Stimulated activated CD8-positive, alpha-beta memory T cell treated with anti-CD3 and anti-CD28 coated beads, Interleukin-15, amount 100 ng/mL, for 4 hours (primary cell): ENCODE data around the gene PRKCE.
A peak's percentile ranks its signal among the peaks of the same experiment; 100 is the strongest.

ENCODE experiments used
- DNase-seq, 2 donors: peaks; one replicate each; pipeline ENCODE4 v3.0.0-alpha.2; 2020; ENCODE audit warnings: low read depth in 2 of 2

Gene PRKCE

DNA sequence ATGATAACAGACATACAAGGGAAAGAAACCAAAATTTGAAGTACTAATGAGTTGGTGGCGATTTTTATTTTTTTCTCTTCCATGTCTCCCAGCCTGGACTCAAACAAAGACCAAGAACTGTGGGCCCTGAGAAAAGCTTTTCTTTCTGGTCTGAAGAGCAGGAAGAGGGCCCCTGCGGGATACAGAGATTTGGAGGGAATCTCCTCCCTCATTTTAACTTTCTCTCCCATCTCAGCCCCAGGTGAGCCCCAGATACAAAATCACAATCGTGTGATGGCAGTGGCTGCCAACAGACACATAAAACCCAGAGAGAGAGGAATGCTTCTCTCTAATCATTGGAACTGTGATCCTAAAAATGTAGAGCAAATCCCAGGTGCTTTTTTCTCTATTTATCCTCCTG, 19.5 kb upstream of the PRKCE start:
- DNase-seq = no peak

DNA sequence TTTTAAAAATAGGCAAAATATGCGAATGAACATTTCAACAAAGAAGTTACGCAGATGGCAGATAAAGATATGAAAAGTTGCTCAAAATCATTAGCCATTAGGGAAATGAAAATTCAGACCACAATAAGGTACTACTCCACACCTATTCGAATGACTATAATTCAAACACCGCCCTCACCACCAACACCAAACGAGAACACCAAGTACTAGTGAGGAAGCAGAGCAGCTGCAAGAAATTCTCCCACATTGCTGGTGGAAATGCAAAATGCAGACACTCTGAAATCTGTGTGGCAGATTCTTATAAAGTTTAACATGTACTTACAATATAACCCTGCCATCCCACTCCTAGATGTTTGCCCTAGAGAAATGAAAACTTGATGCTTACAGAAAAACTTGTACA, 17.3 kb upstream of the PRKCE start:
- DNase-seq = no peak

DNA sequence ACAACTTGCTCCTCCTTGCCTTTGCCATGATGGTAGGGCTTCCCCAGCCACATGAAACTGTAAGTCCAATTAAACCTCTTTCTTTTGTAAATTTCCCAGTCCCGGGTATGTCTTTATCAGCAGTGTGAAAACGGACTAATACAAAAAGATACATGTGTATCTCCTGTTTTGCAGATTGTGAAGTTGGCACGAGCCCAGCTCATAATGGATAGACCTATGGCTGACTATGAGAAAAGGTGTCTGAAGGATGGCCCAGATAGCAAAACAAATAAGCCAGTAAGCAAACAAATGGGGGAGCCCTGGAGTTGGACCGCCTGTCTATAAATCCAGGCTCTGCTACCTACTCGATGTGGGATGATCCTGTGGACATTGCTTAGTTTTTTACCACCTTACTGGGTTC, 15.5 kb upstream of the PRKCE start:
- DNase-seq = no peak

DNA sequence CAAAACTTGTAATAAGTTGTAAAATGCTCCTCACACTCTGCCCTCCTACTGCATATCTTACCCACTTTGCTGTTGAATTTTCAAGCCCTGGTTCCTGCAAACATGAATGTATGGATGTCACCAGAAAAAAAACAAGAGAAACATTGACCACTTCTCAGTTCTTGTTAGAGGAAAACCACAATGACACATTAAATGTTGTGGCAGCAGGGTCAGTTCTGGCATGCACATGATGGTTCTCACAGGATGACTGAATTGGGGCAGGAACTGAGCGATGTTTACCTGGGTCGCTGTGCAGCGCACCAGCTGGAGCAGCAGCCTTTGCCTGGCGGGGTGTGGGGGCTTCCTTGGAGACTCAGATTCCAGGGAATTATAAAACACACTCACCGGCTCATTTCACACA, 14.0 kb upstream of the PRKCE start:
- DNase-seq = no peak

DNA sequence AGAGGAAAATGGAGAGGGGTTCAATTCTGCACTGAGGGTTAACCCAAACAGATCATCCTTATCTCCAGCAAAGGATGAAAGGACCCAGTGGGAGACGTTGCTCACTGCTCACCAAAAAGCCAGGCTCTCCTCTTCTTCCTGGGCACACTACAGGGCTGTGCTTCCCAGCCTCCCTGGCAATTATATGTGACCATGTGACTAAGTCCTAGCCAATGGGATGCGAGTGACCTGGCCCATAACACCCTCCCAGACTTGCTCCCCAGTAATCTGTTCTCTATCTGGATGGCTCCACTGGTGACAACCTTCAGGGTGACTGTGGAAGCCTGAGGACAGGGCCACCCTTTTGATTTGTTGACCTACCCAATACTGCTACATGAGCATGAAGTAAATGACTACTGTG, 10.9 kb upstream of the PRKCE start:
- no peak for DNase-seq

DNA sequence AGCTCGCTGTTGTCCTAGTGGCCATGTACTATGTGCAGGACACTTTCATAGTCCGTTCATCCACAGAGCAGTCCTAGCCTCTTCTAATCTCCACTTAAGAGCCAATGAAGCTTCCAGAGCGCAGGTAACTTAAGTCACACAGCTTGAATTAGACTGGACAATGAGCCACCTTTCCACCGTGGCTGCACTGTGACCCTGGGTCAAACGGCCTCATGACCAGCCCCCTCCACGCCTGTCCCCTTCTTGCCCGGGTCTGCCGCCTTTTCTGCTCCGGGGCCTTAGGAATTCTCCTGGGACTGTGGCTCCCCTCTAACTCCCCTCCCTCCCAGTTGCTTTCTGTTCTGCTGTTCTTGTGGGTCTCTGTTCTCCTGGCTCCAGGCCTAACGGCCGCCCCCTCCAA, 8.4 kb upstream of the PRKCE start:
- DNase-seq = no peak

DNA sequence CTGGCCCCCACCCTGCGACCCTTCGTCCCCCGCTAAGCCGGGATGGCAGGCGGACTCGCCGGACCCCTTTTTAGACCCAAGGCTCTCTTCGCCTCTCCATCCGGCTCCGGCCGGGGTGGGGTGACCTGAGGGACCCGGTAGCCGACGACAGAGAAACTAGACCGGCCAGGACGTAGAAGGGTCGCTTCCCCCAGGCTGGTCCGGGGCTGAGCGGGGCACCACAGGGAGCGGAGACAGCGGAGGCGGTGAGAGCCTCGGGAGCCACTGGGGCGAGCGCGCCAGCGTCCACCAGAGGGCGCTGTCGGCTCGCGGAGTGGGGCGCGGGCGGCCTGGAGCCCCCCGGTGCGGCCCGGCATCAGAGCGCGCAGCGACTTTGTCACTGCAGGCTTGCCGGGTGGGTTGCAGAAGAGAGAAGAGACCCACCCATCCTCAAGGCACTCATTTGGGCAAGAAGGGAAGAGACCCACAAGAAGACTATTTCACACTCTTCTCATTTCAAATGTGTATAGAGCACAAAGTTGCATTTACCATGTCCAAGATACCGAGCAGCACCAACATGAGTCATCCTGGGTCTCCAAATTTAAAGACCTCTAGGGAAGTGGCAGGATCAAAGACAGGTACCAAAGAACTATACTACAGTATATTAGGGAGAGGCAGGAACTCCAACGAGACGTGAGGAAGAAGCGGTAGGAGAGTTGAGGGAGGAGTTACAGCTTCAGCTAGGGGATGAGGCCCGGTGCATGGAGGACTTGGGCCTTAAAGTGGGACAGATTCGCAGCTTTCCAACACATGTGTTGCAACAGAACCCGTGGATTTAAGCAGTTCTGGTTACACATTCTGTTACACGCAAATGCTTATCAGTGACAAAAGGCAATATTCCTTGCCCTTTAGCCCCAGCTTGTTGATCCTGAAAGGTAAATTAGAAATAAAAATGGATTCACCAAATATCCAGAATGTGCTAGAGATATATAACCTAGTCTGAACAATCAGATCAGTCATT, 7.6 kb upstream of the PRKCE start:
- DNase-seq = peak; percentile 12 to 45

DNA sequence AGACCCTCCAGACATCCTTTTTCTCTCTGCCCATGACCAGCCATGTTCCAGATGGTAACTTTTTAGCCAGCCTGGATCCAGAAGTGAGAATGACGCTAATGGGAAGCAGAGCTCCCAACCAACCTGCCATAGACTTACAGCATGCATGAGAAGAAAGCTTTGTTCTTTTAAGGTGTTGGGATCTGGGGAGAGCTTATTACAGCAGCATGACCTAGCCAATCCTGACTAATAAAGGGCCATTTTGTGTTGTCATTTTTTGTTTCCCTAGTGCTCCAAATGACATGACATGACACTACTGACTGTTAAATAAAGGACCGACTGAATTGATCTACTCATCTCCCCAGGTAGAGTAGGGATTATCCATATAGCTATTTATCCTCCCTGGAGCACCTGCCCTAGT, 5.2 kb upstream of the PRKCE start:
- no peak for DNase-seq

DNA sequence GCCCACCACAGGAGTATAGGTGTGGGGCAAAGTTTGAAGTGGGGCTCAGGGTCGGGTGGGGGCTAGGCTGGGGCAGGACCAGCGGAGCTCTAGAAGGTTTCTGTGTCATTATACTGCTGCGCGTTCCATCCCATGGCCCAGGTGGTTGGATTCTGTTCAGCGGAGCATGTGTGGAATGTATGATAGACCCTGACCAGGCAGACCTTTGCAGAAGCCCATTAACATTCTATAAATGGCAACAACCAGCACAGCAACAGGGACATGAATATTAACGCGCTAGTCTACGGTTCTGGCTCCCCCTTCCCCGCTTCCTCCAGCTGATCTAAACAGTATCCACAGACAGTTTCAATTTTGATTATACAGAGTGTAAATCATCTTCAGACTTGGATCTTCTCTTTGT, 4.1 kb upstream of the PRKCE start:
- no peak for DNase-seq

DNA sequence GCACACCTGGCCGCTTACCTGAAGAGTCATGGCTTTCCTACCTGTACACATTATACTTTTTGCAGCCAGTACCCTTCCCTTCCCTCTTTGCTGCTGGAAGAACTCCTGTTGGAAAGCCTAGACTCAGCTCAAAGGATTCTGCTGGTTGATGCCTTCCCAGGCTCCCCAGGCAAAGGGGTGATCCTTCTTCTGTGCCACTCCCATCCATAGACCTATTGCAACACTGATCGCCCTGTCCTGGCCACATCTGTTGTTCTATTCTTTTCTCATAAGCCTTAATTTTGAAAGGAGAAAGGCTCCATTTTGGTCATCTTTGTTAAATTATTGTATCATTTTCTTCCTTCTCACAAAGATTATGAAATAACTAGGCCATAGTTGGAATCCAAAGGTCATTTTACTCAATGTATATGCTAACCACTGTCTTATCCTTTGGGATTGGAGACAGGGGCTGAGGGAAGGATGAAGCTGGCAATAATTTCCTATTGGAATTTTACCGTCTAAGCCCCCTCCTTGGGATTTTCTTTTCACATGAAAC, 3.4 kb upstream of the PRKCE start:
- DNase-seq = no peak

DNA sequence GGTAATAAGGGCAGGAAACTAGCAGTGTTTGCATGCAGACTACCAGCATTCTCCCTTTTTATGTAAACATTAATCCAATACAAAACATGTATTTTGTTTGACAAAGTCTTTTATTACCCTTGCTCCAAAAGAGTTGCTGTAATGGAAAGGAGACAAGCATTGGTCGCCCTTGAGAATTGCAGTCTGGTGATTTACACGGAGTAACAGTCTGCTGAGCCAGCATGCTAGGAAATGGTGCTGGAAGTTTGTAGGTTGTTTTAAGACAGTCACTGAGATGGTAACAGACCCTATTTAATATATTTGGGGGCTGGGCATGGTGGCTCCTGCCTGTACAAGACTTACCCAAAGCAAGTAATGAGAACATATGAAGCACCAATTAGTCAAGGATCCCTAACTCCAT, 2.8 kb upstream of the PRKCE start:
- no peak for DNase-seq

DNA sequence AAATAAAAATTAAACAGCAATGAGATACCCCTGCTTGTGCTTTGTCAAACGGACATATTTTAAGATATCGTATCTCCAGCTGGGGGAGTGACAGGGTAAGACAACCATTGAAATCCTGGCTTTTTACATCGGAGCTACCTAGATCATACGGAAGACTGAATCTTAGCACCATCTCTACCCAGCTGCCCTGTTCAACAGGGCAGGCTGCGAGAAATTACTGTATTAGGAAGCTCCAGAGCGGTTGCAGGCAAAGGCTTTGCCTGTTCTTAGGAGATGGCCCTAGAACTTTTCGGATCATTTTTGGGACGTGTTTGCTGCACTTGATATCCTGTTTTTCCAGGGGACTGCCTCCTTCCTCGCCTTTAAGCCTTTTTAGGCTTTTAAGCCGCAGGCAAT, 2.0 kb upstream of the PRKCE start:
- no peak for DNase-seq

DNA sequence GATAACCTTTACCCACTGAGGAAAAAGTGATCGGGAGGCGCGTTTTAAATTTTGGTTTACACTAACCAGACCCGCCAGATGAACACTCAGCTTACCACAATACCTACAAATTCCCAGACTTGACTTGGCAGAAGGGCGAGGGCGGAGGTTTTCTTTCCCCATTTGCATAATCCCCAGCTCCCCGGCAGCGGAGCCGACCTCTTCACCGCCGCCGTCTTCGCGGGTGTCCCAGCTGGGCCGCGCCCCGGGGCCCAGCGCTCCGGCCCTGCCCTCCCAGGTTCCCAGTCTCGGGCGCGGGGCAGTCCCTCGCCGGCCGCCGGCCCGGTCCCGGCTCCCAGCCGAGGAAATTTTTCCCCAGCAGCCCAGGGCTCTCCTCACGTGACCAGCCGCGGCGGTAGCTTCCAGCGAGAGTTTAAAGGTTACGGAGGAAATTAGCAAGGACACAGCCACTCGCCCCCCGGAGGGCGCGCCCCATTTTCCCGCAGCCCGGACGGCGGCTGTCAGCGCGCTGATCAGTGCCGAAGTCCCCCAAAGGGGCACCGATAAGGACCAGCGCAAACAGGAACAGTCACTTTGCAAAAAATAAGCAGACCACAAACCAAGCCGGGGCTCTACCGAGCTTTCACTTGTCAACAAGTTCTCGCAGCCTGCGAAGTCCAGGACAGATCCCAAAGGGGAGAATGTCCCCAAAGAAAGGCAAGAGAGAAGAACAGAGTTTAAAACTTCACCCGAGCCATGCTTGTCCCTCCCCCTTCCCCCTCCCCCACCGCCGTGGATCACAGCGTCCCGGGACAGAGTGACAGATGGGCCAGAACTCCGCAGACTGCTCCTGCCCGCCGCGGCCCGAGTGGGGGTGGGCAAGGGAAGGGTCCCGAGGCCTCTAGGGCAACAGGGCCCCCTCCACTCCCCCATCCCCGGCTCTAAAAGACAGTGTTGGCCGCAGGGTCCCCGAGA, 1.3 kb upstream of the PRKCE start:
- peak; percentile 13 to 29 for DNase-seq

DNA sequence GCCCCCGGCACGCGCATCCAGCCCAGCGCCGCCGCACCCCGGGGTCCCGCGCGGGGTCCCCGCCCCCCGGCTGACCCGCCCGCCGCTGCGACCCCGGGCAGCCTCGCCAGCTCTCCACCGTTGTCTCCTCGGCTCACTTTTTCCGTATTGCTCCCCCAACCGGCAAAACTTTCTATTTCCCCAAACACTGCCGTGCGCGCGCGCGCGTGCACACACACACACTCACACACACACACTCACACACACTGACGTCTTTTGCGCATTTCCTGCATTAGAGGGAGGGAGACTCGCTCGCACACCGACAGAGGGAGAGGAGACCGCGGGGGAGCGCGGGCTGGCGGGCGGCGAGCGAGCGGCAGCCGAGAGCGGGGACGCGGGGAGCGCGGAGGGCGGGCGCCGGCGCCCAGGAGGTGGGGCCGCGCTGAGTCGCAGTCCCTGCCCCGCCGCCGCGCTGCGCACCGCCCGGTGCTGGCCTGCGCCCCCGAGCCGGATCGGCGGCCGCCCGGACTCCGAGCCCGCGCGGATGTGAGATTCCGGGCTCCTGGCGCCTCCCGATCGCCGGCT, 542 bp upstream of the PRKCE start:
- DNase-seq = peak; percentile 85 to 89

DNA sequence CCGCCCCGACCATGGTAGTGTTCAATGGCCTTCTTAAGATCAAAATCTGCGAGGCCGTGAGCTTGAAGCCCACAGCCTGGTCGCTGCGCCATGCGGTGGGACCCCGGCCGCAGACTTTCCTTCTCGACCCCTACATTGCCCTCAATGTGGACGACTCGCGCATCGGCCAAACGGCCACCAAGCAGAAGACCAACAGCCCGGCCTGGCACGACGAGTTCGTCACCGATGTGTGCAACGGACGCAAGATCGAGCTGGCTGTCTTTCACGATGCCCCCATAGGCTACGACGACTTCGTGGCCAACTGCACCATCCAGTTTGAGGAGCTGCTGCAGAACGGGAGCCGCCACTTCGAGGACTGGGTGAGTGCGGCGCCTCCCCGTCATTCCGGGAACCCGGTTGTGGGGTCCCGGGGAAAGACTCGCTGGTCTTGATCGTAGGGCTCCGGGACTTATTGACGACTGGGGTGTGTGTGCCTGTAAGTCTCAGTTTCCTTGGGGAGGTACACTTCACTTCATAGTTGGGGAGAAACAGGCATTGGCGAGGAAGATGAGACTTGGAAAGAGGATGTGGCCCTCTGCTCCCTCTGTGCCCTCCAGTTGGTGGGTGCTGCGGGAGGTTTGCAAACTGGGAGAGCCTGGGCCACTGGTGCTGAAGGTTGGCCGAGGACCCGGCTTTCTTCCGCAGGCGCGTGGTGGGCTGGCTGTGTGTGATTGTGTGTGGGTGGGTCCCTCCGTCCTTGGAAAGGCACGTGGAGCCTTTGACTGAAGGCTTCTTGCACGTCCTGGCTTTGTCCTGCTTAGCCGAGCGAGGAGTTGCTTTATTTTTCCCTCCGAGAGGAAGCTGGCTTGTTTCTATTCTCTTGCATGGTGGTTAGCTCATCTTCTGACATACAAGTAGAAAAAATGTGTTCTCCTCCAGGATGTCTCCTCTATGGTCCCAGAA, 886 bp downstream of the PRKCE start:
- peak in 1 of 2 donors; percentile 5 for DNase-seq

DNA sequence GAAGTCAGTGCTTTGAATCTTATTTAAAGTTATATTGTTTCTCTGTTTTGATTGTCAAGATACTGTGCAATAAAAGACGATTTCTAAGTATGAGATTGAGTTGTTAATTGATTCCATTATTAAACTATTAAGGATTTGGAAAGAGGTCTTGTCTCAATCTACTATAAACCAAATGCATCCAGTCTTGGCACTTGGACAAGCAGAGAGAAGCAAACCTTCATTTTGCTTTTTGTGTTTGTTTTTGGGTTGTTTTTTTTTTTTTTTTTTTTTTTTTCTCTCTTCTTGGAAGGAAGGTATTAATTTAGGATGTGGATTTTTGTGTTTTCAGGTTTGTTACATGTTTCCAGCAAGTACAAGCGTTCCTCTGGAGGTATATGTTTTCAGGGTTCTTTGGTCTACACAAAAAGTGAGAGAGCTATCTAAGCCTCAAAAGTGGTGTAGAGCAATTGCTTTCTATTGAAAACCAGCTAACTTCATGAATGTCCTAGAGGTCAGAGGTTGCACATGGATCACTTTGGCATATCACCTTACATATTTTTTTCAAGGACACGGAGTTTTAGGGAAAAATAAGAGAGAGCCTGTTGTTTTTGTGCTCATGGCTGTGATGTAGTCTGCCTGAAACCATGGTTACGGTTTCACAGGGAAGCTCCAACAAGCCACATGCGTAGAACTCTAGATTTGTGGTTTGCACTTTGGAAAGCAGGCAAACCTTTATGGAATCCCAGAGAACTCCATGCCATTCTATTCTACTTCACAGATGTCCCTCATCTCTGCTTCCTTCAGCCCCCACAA, 1.8 kb downstream of the PRKCE start:
- no peak for DNase-seq

DNA sequence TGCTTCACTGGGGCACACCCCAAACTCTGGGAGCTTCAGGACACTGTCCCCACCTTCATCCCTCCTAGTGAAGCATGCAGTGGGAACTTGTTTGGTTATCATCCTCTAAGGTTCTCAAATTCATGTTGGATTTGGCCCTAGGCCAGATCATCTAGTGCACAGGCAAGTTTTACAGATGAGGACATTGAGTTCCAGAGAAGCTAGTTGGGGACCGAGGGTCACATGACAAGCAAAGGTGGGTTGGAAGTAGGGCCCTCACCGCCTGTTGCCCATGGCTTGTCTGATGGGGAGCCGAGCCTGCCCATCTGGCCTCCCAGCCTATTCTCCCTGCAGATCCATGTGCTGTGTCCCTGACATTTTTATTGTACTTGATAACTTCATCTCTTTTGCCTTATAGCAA, 2.8 kb downstream of the PRKCE start:
- DNase-seq = no peak

DNA sequence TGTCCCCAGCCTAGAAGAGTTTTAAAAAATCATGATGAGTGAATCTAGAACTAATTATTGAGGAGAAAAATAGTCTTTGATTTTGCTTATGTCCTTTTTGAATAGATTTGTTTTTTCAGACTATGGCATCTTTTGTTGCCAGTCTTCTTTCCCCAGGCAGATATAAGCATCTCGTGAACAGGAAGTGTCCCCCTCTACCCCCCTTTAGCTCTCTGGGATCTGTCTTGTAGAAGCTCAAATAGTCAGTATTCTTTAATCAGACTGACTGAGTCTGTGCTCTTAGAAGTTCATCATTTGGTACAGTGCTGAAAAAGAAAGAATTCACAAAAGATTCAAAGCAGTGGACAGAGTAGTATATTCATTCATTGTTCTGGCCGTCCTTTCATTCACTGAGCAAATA, 10.4 kb downstream of the PRKCE start:
- no peak for DNase-seq

DNA sequence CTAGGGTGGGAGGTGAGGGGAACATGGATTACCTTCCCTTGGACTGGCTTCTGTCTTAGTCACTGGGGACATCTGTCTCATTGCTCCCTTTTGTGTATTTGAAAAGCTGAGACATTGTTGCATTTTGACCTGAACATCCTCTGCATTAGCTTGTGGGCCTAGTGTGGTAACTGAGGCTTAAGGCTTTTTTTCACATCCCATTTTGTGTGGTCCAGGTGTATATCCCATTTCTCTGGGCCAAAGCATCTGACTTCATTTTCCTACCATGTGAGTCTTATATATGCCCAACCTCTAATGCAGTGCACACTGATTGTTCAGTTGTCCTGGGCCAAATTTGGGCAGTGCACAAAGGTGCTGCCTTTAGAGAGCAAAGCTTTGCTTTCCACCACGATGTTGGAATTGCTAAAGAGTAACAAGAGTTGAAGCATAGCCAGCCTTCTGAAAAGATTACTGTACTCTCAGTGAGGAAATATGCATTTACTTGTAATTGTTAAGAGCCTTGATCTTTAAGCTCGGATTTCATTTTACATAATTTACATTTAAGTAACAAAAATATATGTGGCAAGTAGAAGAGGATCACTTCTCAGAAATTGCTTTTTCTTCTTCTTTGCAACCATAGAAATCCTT, 13.3 kb downstream of the PRKCE start:
- no peak for DNase-seq

DNA sequence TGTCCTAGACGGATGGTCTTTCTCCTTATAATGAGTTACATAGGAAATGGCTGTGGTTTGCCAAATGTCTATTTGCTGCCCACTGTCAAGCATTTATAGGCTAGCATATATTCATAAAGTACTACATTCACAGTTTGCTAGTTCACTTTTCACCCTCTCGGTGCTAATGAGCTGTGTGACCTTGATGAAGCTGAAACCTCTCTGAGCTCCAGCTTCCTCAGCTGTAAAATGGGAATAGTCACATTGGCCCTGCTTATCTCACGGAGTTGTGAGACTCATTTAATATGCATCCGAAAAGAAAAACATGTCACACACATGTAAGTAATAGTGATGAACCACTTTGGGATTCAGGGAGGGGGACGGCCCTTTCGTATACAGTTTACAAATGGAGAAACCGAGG, 17.0 kb downstream of the PRKCE start:
- DNase-seq = no peak
